Activated CD8-positive, alpha-beta memory T cell treated with anti-CD3 and anti-CD28 coated beads, Interleukin-2, amount 50 U/mL, for 48 hours (primary cell): Measurements from ENCODE around the gene UNC5C.

Experiments used
- DNase-seq: peaks from one replicate; pipeline ENCODE4 v3.0.0-alpha.2; 2020

UNC5C gene

DNA sequence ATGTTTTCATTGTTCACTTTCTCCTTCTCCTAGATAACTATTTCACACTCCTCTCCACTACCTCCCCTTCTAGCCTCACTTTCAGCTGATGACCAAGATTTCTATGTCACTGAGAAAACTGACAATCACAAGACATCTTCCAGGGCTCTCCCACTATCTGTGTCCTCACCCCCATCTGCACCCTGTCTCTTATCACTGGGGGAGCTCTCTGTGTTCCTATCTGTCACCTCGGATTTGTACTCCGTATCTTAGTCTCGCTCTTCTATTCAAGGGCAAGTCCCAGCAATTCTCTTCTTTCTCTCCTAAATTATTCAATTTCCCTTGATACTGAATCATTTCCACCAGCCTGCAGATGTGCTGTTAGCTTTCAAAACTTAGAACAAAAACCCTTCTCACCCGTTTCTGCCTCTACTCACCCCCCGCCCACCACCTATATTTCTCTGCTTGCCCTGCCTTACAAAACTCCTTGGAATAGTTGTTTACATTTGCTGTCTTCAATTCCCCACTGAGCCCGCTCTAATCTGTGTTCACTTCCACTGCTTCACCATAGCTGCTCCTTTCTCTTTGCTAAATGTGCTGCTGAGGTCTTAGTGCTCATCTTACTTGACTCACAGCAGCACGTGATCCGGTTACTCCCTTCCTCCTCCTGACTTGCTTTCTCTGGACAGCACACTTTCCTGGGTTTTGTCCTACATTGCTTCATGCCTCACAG lies 293.2 kb downstream of the UNC5C start:
- DNase-seq = no peak

- DNase-seq = no peak
Measured at GRCh38 chr4:95251568-95251967, 297.2 kb downstream of the UNC5C start.

DNA sequence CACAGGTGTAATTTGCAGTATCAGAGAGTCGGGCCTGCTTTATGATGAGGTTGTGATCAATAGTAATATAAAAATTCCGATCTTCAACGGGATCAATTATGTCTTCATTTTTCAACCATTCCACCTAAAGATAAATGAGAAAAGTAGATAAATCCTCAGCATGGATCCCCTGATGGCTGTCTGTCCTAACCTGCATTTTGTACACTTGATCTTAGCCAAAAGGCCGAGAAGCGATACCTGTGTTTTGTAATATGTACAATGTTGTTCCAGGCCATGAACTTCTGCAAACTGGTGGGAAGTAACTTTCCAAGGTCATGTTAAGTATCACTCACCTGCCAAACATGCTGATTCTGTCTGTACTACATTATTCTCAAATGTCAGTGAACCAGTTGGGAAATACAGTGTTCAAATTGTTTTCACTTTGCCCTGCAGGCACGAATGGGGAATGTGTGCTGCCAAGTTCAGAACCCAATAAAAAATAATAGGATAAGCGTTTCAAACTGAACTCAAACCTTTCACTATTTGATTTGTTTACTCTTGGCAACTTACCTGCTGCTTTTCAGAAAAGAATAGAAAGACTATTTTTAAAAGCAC lies 298.1 kb downstream of the UNC5C start:
- DNase-seq = no peak

- DNase-seq = no peak
Measured at GRCh38 chr4:95249426-95250021, 299.2 kb downstream of the UNC5C start.

- DNase-seq = no peak
Measured at GRCh38 chr4:95248720-95249425, 299.9 kb downstream of the UNC5C start.

DNA sequence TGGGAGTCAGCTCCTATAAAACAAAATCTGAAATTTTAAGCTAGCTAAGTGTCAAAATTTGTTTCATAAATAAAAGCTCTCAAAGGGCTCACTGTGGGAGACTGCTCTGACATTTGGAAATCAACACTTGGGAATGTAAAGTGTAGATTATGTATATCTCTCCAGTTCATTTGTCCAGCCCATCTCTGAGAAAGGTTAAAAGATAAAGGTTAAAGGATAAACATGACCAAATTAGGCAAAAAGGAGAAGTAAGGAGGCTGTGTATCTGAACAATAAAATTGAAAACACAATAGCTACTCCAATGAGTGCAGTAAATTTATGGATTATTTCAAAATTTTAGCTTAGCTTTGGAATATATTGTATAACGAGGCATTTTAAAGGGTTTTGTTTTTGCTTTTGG lies 304.9 kb downstream of the UNC5C start:
- DNase-seq = no peak

DNA sequence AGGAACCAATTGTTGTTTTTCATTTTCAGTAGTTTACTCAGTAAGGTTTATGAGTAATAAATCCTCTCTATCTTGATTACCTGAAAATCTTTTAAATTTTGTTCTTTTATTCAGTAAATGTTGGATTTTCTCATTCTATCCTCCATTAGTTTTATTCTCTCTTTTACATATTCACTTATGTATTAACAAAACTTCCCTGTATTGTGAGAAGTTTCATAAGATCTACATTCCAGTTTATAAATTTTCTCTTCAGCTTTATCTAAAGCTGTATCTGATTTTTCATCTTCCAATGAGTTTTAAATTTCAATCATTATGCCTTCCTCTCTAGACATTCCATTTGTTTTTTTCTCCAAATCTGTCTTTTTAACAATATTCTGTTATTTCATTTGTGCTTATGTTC lies 310.2 kb downstream of the UNC5C start:
- no peak for DNase-seq

GRCh38 chr4:95232358-95233156 lies 316.2 kb downstream of the UNC5C start:
- no peak for DNase-seq

DNA sequence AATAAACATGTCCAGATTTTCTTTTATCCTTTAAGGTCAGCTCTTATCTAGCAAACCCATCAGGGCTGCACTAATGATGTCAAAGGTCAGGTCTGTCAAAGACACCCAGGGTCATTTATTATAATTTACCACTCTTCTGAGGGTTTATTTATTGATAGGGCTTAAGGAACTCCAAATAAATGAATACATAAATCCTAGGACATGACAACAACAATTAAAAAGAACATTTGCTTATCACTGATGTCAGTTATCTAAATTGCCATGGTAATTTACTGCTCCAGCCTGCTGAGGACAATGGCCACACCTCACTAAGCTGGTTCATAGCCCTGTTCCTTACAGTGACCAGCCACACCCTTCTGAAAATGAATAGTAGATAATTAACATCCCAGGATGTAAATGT lies 317.1 kb downstream of the UNC5C start:
- no peak for DNase-seq

DNA sequence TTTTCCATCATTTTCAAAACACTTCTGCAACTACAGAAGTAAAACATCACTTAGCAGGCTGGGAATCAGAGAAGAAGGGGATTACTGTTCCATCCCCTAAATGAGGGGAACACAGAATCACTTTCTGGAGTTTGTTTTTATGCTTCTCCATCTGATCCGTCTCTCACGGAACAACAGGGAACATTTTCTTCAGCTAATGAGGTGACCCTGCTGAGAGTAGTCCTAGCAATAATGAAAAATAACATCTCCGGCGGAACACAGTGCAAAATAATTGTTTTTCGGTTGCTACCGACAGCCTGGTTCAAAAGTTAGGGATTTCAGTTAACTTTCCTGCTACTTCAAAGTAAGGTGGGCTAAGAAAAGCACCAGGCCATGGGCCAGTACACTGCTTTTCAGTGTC lies 322.9 kb downstream of the UNC5C start:
- no peak for DNase-seq

DNA sequence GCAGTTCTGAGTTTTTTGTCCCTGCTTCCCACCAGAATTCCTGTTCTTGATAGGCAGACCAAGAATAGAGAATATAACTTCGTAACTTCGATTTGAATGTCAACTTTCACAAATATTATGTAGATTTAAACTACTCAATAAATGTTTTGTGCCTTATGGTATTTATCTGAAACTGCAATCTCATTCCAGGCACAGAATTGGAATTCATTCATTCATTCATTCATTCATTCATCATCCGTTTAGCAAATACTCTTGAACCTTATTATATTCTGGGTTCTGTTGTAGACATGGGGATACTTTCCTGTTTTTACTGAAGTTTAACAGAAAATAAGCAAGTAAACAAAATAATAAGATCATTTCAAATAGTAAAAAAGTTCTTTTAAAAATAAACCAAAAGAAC lies 324.4 kb downstream of the UNC5C start:
- DNase-seq = no peak

DNA sequence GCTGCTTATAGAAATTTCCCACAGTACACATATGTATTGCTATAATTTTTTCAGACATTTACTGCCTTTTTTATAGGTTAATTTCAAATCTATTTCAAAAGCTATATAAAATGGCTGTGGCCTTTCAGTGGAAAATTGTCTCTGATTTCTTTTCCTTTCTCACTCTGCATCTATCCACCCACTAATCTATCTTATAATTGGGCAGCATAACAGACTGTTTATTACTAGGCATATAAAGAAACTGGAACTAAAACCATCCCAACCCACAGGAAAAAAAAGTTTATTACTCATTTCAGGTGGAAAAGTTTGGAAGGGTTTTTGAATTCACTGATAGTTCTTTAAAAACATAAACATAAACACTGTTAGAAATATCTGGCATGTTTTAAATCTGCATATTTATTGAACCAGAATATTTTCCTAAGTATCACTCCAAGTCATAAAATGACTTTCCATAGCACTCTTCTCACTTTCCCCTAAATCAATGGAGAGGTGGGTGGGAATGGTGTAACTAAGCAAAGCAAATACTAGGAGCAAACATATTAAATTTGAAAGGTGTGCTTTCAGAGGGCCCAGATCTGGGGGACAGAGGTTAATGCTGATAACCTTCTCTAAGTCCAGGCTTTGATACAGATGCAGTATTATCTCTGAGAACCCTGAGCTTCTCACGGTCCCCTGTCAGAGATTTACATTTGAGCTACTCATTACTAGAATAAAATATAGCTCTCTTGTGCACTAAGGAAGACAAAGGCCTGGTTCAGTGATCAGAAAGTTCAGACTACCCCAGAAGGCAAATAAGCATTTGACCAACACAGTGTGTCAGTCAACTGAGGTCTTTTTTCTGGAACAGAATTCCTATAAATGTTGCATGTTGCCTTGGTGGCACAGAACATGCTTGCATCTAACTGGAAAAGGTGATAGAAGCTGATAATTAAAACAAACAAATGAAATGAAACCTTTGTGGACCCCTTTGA lies 328.3 kb downstream of the UNC5C start:
- DNase-seq = no peak

- no peak for DNase-seq
Measured at GRCh38 chr4:95219109-95219508, 329.7 kb downstream of the UNC5C start.

DNA sequence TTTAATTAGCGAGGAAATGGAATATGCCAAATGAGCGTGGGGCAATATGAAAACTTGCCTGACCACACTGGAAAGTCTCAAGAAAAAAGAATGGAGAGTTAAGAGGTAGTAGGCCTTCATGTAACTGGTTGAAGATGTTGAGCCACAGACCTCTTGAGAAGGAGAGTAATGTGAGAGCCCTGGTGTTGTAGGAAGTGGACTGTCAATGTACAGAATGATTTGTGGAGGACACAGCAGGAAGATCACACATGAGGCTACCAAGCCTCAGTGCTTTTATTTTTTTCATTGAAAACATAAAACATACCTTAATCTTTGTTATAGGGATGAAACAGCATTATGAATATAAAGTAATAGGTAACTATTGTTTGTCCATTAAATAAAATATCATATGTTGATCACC lies 331.6 kb downstream of the UNC5C start:
- DNase-seq = no peak

- DNase-seq = no peak
Measured at GRCh38 chr4:95216636-95217035, 332.1 kb downstream of the UNC5C start.

DNA sequence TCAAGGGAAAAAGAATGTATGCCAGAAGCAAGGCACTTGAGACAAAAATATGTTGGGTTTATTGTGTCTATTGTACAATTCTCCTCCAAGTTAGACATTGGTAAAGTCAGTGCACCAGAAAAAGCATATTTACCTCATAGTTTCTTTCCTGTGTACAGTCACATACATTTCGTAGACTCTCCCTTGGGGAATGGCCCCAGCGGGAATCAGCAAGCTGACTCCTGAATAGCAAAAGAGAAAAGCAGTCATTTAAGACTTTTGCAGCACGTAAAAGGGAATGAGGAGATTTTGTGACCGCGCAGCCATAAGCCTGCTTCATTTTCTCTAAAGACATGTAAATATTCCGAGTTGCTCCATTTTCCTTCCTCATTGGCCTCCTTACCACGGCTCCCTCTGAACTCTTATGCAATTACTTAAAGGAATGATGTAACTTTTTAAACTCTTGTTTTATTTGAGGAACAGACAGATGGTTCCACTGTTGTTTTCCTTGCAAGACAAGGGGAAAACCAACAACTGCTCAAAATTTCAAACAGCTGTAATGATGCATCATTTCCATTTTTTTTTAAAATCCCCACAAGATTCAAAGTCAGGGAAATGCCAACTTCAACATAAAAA lies 332.7 kb downstream of the UNC5C start:
- no peak for DNase-seq

- DNase-seq = no peak
Measured at GRCh38 chr4:95215043-95215442, 333.7 kb downstream of the UNC5C start.

GRCh38 chr4:95214408-95214807 lies 334.4 kb downstream of the UNC5C start:
- no peak for DNase-seq

GRCh38 chr4:95213366-95213765 lies 335.4 kb downstream of the UNC5C start:
- DNase-seq = no peak

- no peak for DNase-seq
Measured at GRCh38 chr4:95212692-95213091, 336.1 kb downstream of the UNC5C start.

- no peak for DNase-seq
Measured at GRCh38 chr4:95209927-95210326, 338.8 kb downstream of the UNC5C start.
